HepG2 (cell line): Measurements from ENCODE around the gene TACO1. TPM values are rescaled to one million over a fixed set of nuclear protein-coding genes. Genes with fewer than 3 reads are reported as not detected.

ENCODE experiments used
- AHDC1 ChIP-seq: sonication (generic); formaldehyde crosslinking; IDR thresholded peaks from 2 replicates; pipeline ENCODE4 v1.5.1; 2020; ENCODE audit warnings: mild to moderate bottlenecking, missing genetic modification reagents, borderline replicate concordance
- BORCS8-MEF2B ChIP-seq: sonication (generic); formaldehyde crosslinking; IDR thresholded peaks from 2 replicates; pipeline ENCODE4 v1.8.0; 2022; ENCODE audit warnings: mild to moderate bottlenecking, missing genetic modification reagents
- CENPX ChIP-seq: sonication (generic); formaldehyde crosslinking; IDR thresholded peaks from 2 replicates; pipeline ENCODE4 v1.9.0; 2021; ENCODE audit warnings: mild to moderate bottlenecking, missing genetic modification reagents, moderate library complexity
- GFI1 ChIP-seq: sonication (generic); formaldehyde crosslinking; IDR thresholded peaks from 2 replicates; pipeline ENCODE4 v1.5.0; 2020; ENCODE audit warnings: missing genetic modification reagents, mild to moderate bottlenecking, borderline replicate concordance
- GMEB1 ChIP-seq: sonication (generic); formaldehyde crosslinking; IDR thresholded peaks from 2 replicates; pipeline ENCODE4 v1.5.1; 2020; ENCODE audit warnings: missing genetic modification reagents, mild to moderate bottlenecking, borderline replicate concordance
- MED13 ChIP-seq: sonication (generic); formaldehyde crosslinking; IDR thresholded peaks from 2 replicates; pipeline ENCODE4 v1.5.0; 2020; ENCODE audit warnings: missing genetic modification reagents
- MTF2 ChIP-seq: sonication (generic); formaldehyde crosslinking; IDR thresholded peaks from 2 replicates; pipeline ENCODE4 v1.5.0; 2020; ENCODE audit warnings: missing genetic modification reagents, borderline replicate concordance
- UBTF ChIP-seq: sonication (generic); formaldehyde crosslinking; IDR thresholded peaks from 2 replicates; pipeline ENCODE4 v1.4.0; 2020; ENCODE audit warnings: mild to moderate bottlenecking, missing genetic modification reagents
- XRCC5 ChIP-seq: fragments of 200-400 bp; formaldehyde crosslinking; optimal IDR thresholded peaks from 2 replicates; pipeline ENCODE3; 2017; ENCODE audit warnings: mild to moderate bottlenecking, low read length
- ZNF512 ChIP-seq: sonication (generic); formaldehyde crosslinking; IDR thresholded peaks from 2 replicates; pipeline ENCODE4 v1.4.0; 2020; ENCODE audit warnings: mild to moderate bottlenecking, missing genetic modification reagents
- ZNF543 ChIP-seq: sonication (generic); formaldehyde crosslinking; IDR thresholded peaks from 2 replicates; pipeline ENCODE4 v1.4.0; 2020; ENCODE audit warnings: mild to moderate bottlenecking, missing genetic modification reagents
- ZNF768 ChIP-seq: sonication (generic); formaldehyde crosslinking; IDR thresholded peaks from 2 replicates; pipeline ENCODE4 v1.4.0; 2020; ENCODE audit warnings: missing genetic modification reagents
- ZSCAN12 ChIP-seq: sonication (generic); formaldehyde crosslinking; IDR thresholded peaks from 2 replicates; pipeline ENCODE4 v1.9.0; 2021; ENCODE audit warnings: mild to moderate bottlenecking, missing genetic modification reagents
- polyA plus RNA-seq, 8 experiments: library from polyadenylated mRNA; depleted of rRNA in 3 of 8; stranded (reverse) in 7 of 8; unstranded in 1 of 8; fragments of >200 nt; fragmentation: Illumina TruSeq in 4 of 8; extraction: Trizol in 4 of 8; gene quantifications; 2 replicates each; pipeline versions ENCODE4 v1.2.1 to v1.2.3, GENCODE V29; 2011 to 2016; ENCODE audit warnings: low read depth in 4 of 8, missing spikeins in 1 of 8, mixed read lengths in 1 of 8; ENCODE audit not compliant: insufficient read depth in 1 of 8
- total RNA-seq, 5 experiments: library from RNA; depleted of rRNA; stranded (reverse); fragments of >200 nt; fragmentation: Illumina TruSeq; extraction: Trizol; gene quantifications; 2 replicates each; pipeline ENCODE4 v1.2.3, GENCODE V29; 2016; ENCODE audit warnings: low read depth in 1 of 5

The TACO1 gene
- total and polyA plus RNA-seq, 2 of the 13 experiments (the other 11 are each of a cell fraction or from before 2014, with no cell fraction given) = 34.7 to 53.6 TPM

GRCh38 chr17:63621684-63622573, 21.2 kb downstream of the TACO1 start, which contains the start of gene MAP3K3 (continued):
- TF ChIP-seq UBTF (peak; percentile 95), CENPX (CRISPR knock-in tag) (no peak), ZNF768 (peak; percentile 77; the same call in 1 of the 2 replicates), MED13 (no peak), XRCC5 (peak; percentile 76), AHDC1 (CRISPR knock-in tag) (no peak), ZSCAN12 (CRISPR knock-in tag) (peak; percentile 93; the same call in 1 of the 2 replicates), ZNF512 (CRISPR knock-in tag) (no peak), ZNF543 (CRISPR knock-in tag) (peak; percentile 88; the same call in 1 of the 2 replicates), BORCS8-MEF2B (CRISPR knock-in tag) (no peak), MTF2 (CRISPR knock-in tag) (no peak), GFI1 (CRISPR knock-in tag) (peak; percentile 97), GMEB1 (CRISPR knock-in tag) (peak; percentile 77; the same call in 1 of the 2 replicates)
